Forelimb muscle (tissue), 1 donor: ENCODE data around the gene PLEKHM2. TPM values are rescaled to one million over a fixed set of nuclear protein-coding genes. Genes with fewer than 3 reads are reported as not detected.

Experiments used
- DNase-seq: peaks from one replicate; pipeline ENCODE4 v3.0.0-alpha.2; 2013; ENCODE audit warnings: low read depth
- polyA plus RNA-seq: library from polyadenylated mRNA; unstranded; fragments of 120-200 nt; gene quantifications from one replicate; pipeline ENCODE4 v1.2.1, GENCODE V29; 2013; ENCODE audit not compliant: insufficient read length

PLEKHM2 gene
- polyA plus RNA-seq, 1 donor: 51.5 TPM

GRCh38 chr1:15739259-15739658, 55.1 kb downstream of the PLEKHM2 start:
- no peak for DNase-seq

DNA sequence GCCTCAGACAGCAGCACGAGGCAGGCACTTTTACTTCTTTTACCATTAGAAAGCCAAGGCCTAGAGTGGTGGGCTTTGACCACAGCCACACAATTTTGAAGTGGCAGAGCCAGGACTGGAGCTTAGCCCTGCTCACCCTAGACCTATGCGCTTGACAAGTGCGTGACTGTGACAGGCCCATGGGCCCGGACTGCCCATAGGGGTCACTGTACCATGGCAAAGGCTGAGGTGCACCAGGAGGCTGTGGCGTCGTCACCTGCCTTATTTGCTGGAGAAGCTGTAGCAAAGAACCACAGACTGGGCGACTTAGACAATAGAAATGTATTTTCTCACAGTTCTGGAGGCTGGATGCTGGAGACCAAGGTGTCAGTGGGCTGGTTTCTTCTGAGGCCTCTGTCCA, 55.6 kb downstream of the PLEKHM2 start:
- no peak for DNase-seq

DNA sequence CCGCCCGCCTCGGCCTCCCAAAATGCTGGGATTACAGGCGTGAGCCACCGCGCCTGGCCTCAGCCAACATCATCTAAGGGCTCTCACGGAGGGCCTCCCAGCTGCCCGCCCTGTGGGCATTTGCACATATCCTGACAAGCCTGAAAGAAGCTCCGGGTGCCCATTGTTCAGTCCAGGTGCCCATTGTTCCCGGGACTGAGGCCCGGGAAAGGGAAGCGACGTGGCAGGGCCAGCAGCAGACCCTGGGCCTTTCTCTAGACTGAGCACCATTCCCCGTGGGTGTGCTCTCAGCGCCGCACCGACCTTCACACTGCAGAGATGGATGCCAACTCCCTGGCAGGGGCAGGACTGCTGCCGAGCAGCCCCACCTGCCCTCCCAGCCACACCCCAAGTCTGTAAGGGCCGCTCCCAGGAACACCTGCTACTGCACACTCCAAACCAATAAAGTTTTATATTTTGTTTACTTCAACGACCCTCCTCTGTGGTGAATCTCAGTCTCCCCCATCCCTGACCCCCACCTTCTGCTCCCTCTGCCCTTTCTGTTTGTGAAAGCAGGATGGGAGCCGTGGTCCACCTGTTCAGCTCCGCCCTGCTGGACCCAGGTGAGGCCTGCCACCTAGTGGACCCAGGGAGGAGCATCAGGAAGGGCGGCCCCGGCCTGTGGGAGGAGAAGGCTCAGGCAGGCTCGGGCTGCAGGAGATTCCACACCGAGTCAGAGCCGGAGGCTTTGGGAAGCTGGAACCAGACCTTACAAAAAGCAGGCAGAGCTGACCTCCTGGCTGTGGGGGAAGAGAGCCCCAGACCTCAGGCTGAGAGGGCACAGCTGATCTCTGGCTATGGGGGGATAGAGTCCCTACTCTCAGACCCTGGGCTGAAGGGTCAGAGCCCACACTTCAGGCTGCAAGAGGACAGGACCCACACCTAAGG, 57.1 kb downstream of the PLEKHM2 start:
- DNase-seq: no peak

DNA sequence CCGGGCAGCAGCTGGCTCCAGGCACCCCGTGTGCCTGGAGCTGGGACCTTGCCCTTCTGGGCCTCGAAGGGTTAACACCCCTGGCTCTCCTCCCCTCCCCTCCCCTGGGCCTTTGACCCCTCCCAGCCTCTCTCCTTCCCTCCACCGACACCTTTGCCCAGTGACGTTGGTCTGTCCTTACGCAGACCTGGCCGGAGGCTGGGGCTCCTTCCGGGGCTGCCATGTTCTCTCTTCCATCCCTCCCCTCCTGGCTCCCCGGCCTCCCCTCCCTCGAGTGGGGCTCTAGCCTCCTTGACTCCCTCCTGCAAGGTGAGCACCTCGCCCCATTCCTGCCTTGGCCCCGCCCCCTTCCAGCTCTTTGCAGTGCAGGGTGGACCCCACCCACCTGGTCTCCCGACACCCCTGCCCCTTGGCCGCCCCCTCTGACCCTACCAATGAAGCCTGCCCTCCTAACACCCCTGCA, 58.2 kb downstream of the PLEKHM2 start, which contains the start of gene TMEM82:
TSS of gene TMEM82 (plus strand) at position 161 of the 463 bp plus-strand sequence. CDS start at position 222, 61 bp downstream.
- no peak for DNase-seq

DNA sequence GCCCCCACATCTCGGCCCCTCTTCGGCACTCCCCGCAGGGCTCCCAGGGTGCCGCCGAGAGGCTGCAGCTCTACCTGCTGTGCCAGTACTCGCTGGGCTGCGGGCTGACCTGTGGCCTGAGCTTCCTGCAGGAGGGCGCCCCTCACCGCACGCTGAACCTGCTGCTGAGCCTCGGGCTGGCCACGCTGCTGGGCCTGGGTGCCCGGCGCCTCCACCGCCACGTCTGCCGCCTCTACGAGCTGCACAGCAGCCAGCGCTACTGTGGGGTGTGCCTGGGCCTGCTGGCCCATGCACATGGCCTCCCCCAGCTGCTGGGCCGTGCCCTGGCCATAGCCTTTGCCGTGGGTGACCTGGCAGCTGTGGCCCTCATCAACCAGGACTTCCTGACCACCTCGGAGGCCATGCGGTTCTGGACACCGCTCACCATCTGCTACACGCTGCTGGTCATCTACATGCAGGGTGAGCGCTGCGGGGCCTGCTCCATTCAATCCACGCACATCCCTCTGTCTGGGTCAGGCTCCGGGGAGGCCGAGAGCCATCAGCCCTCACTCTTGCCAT, 60.1 kb downstream of the PLEKHM2 start:
- no peak for DNase-seq

- DNase-seq: no peak
These were observed 63.3 kb downstream of the PLEKHM2 start for GRCh38 chr1:15747378-15747777.

- DNase-seq: no peak
These were observed 64.1 kb downstream of the PLEKHM2 start for GRCh38 chr1:15748264-15748663.

DNA sequence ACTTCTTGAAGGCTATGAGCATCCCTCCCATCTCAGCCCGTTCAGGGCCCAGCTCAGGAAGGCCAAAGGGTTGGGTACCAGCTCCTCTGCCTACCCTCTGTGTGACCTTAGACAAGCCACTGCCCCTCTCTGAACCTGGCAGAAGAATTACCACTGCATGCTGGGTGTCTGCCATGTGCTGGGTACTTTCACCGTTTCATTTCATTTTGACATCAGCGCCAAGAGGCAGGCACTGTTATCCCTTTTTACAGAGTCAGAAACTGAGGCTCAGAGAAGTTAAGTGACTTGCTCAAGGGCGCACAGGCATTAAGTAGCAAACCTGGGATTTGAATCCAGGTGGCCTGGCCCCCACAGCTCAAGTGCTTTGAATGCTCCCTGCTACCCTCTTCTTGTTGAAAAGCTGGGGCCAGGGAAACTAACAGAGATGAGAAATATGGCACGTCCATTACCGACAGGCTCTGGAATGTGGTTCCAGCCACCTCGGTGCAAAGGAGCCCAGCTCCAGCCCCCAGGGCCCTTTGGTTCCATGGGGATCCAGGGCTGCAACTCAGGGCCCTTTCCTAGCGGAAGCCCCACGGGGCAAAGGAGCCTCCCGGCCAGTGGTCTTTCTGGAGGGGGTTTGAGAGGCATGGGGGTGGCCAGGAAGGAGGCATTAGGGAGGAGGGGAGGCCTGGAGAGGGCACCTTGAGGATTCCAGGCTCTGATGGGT, 64.7 kb downstream of the PLEKHM2 start:
- DNase-seq: no peak

DNA sequence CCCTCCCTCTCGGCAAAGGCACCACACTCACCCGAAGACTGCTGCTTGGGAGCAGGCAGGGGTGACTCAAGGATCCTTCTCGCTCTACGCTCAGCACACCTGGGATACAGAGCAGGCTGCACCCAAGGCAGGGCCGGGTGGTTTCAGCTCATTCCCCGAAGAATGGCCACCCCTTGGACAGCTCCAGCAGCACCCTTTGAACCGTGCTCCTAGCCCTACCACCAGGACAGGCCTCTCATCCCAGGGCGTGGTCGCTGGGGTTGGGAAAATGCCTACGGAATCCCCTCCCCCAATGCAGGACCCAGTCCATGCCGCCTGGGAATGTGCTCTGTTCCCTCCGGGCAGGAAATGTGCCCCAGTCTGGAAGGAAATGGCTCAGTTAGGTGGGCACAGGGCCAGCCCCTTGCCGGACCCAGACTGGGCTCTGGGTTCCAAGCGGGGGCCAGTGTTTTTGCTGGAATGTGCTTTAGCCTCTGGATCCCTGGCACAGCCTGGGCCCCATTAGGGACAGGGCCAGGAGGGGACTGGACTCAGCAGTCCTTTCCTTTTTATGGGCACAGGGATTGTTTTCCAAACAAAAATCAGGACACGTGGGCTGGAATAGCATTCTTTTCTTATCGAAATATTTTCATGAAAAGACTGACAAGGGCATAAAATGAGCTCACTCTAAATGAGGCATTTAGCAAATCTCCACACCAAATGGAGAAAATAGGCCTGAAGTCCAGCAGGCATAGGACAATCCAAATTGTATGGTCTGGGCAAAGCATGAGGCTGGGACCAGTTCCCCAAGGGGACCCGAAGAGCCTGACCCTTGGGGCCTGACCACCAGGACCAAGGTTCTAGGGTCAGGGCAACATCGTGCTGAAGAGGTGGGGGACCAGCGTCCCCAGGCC, 65.5 kb downstream of the PLEKHM2 start:
- no peak for DNase-seq

DNA sequence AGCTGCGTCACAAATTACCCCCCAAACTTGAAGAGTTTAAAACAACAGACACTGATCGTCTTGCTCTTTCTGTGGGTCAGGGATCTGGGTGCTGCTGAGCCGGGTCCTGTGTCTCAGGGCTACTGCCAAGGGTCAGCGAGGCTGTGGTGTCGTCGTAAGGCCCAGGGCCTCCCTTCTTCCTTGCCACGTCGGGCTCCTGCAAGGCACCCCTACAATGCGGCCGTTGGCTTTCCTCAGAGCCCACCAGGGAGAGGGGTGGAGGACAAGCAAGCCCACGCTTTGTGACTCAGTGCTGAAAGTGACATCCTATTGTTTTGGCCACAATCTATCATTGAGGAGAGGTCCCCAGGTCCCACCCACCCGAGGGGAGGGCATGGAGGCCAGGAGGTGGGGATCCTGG, 66.8 kb downstream of the PLEKHM2 start:
- DNase-seq: no peak

GRCh38 chr1:15751717-15752116, 67.6 kb downstream of the PLEKHM2 start:
- DNase-seq: no peak

- DNase-seq: no peak
These were observed 69.7 kb downstream of the PLEKHM2 start for GRCh38 chr1:15753776-15754175.

DNA sequence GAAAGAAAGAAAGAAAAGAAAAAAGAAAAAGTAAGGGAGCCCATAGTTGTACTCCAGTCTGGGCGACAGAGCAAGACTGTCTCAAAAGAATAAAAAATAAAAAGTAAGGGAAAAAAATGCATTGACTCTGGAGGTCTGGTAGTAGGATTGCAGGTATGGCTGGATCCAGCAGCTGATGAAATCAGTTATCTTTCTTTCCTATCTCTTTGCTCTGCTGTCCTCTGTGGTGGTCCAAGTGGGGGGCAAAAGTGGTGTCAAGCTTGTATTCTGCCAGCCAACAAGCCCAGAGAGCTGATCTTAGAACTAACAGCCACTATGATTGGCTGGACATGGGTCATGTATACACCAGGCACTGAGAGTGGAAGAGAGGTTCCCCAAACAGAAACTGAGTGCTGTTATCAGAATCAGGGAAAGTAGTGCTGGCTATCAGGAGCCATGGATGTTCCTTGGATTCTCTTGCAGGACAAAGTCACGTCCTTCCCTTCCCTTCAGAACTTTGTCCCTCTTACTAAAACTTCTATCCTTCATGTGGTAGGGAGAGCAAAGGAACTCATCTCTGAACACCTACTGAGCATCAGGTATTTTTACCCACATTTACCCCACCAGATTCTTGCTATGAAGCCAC, 71.0 kb downstream of the PLEKHM2 start:
- DNase-seq: no peak

DNA sequence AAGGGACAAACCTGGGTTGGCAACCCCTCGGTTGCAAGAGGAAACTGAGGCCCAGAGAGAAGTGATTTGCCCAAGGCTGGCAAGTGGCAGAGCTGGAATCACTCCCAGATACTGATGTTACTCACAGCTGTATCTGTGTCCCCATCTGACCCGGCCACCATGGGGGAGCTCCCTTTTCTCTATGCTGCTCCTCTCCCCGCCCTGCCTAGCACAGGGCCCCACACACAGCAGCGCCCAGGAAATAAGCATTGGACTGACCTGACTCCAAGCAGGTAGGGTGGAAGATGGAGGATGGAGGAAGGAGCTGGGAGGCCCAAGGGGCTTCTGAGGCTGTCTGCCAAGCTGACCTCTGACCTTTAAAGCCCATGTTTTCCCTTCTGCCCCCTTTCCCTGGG, 71.5 kb downstream of the PLEKHM2 start:
- DNase-seq: no peak

GRCh38 chr1:15756143-15757015, 72.3 kb downstream of the PLEKHM2 start:
- DNase-seq: no peak

DNA sequence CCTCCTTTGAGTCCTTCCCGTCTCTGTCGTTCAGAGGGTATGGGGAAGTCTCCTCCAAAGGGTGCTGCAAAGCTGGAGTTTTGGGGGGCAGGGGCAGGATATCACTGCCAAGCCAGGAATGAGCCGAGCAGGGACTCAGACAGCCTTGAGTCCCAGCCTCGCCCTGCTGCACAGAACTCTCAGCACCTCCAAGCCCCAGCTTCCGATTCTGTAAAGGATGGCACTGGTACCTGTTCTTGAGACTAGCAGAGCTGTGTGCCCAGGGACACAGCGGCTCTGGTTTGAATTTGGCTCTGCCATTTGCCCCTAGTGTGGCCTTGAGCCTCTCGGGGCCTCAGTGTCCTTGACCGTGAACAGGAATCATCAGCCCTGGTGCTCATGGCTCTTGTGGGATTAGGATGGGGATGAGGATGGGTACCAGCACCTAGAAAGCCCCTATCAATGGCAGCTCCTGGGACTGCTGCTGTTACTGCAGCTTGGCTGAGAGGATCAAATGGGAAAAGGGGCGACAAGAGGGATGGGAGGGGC, 73.0 kb downstream of the PLEKHM2 start:
- no peak for DNase-seq

- DNase-seq: no peak
These were observed 73.6 kb downstream of the PLEKHM2 start for GRCh38 chr1:15757575-15758342.

DNA sequence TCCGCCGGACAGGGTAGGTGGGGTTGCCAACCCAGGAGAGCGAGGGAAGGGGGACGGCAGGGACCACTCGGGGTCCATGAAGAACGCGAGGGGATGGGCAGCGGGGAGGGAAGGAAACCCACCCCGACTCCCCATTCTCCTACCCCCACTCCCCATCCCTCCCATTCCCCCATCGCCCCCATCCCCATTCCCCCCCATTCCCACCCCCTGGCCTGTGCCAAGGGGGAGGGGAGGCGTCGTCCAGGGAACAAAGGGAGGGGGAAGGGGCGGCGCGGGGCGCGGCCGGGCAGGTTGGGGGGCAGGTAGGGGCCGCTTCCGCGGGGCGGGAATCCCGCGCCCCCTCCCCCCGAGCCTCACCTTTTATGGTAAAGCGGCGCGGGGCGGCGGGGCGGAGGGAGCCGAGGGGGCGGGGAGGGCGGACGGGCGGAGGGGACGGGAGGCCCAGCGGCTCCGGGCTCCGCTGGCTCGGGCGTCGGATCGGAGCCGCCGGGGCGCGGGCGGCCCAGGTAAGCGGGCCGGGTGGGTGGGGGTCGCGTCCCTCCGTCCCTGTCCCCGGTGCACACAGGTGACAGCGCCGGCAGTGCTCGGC, 74.3 kb downstream of the PLEKHM2 start, which contains the start of gene FBLIM1:
TSS of gene FBLIM1 (plus strand) at position 453 of the 589 bp plus-strand sequence. CDS start 6,189 bp downstream, outside the sequence.
- DNase-seq: no peak
